PC-3 (cell line): ENCODE results near the gene ABL2. TPM values are rescaled to one million over a fixed set of nuclear protein-coding genes. Genes with fewer than 3 reads are reported as not detected.

Experiments
- ATAC-seq: fragments of 200-7000 bp; cut with Tn5 transposase; 2 replicates; pipeline ENCODE4 v1.9.1; 2020; ENCODE audit warnings: mild to moderate bottlenecking, moderate library complexity
- BruUV-seq: library from RNA; stranded (reverse); fragments of 400-500 nt; replicated peaks from 2 replicates; lab custom pipeline; 2021; lab: Mats Ljungman, UMichigan
- CTCF ChIA-PET: fragments of 300-600 bp; sonication (Branson Sonifier 250); formaldehyde crosslinking; loops from one replicate; lab custom pipeline; 2022; ENCODE audit warnings: antibody characterized with exemption; lab: Charles Lee
- POLR2A ChIA-PET: fragments of 300-600 bp; sonication (Branson Sonifier 250); formaldehyde crosslinking; loops from one replicate; lab custom pipeline; 2022; ENCODE audit warnings: antibody characterized with exemption; ENCODE audit not compliant: unreplicated experiment; lab: Charles Lee
- DNase-seq: peaks from one replicate; pipeline ENCODE4 v3.0.0-alpha.2; 2015
- H2AFZ ChIP-seq: fragments of 300-600 bp; sonication (generic); 2 replicates; pipeline ENCODE4 v1.6.0; 2016; ENCODE audit warnings: antibody characterized with exemption, low read length
- H3F3A ChIP-seq: fragments of 300-600 bp; sonication (generic); one replicate; pipeline ENCODE4 v1.6.0; 2017; ENCODE audit warnings: antibody characterized with exemption, low read length, control low read depth, mild to moderate bottlenecking; ENCODE audit not compliant: unreplicated experiment
- H3K27ac ChIP-seq: fragments of 300-600 bp; sonication (generic); 2 replicates; pipeline ENCODE4 v1.5.1; 2016; ENCODE audit warnings: mild to moderate bottlenecking, low read length
- H3K27me3 ChIP-seq: fragments of 300-600 bp; sonication (generic); 2 replicates; pipeline ENCODE4 v1.6.1; 2016; ENCODE audit warnings: low read length, mixed read lengths
- H3K36me3 ChIP-seq: fragments of 300-600 bp; sonication (generic); 2 replicates; pipeline ENCODE4 v1.6.1; 2016; ENCODE audit warnings: low read depth, mixed run types, low read length, mixed read lengths
- H3K4me1 ChIP-seq: fragments of 300-600 bp; sonication (generic); 2 replicates; pipeline ENCODE4 v1.5.1; 2016; ENCODE audit warnings: low read length; ENCODE audit not compliant: insufficient read depth
- H3K4me2 ChIP-seq: fragments of 300-600 bp; sonication (generic); 2 replicates; pipeline ENCODE4 v1.6.0; 2016; ENCODE audit warnings: low read length
- H3K4me3 ChIP-seq: fragments of 300-600 bp; sonication (generic); 2 replicates; pipeline ENCODE4 v1.5.1; 2016; ENCODE audit warnings: mild to moderate bottlenecking, low read length, mixed read lengths
- H3K79me2 ChIP-seq: fragments of 300-600 bp; sonication (generic); 2 replicates; pipeline ENCODE4 v1.6.1; 2017; ENCODE audit warnings: low read length, mixed read lengths
- H3K9ac ChIP-seq: fragments of 300-600 bp; sonication (generic); 2 replicates; pipeline ENCODE4 v1.6.0; 2016; ENCODE audit warnings: mild to moderate bottlenecking, low read length
- H3K9me2 ChIP-seq: fragments of 300-600 bp; sonication (generic); replicated peaks from 2 replicates; pipeline ENCODE4 v1.6.1; 2016; ENCODE audit warnings: mixed run types, low read length, mixed read lengths
- H3K9me3 ChIP-seq: fragments of 300-600 bp; sonication (generic); 2 replicates; pipeline ENCODE4 v1.6.1; 2016; ENCODE audit warnings: low read length, mixed read lengths
- H4K20me1 ChIP-seq: fragments of 300-600 bp; sonication (generic); 2 replicates; pipeline ENCODE4 v1.6.1; 2016; ENCODE audit warnings: low read length, mixed read lengths
- CTCF ChIP-seq: fragments of 300-600 bp; sonication (generic); conservative IDR thresholded peaks from 2 replicates; pipeline ENCODE4 v1.5.1; 2017; ENCODE audit warnings: antibody characterized with exemption, low read depth, mild to moderate bottlenecking, low read length
- EZH2 ChIP-seq: fragments of 300-600 bp; sonication (generic); IDR thresholded peaks from one replicate; pipeline ENCODE4 v1.6.1; 2017; ENCODE audit warnings: antibody characterized with exemption, mild to moderate bottlenecking, low read length; ENCODE audit not compliant: unreplicated experiment
- EZH2phosphoT487 ChIP-seq: fragments of 300-600 bp; sonication (generic); IDR thresholded peaks from 2 replicates; pipeline ENCODE4 v1.6.1; 2018; ENCODE audit warnings: mild to moderate bottlenecking, antibody characterized with exemption, low read length, borderline replicate concordance
- intact Hi-C: fragments of 100-400 bp; cut with micrococcal nuclease; formaldehyde crosslinking; loops from 2 replicates; pipeline ENCODE4 v1.9.0; 2023
- total RNA-seq: library from RNA; depleted of rRNA; stranded (reverse); fragments of >200 nt; gene quantifications from 2 replicates; pipeline ENCODE4 v1.2.3, GENCODE V29; 2014

ABL2 gene
- total RNA-seq, 1 experiment from 2014 or later, result 15.9 TPM

GRCh38 chr1:179208681-179209477 is 20.6 kb downstream of the ABL2 start:
- Histone ChIP-seq H3K9ac (no peak overlapping the region), H2AFZ (no peak overlapping the region), H3K27ac (no peak overlapping the region), H3K4me3 (no peak overlapping the region), H3K9me3 (no peaks in the 10 kb centered on the region), H3K27me3 (no peaks in the 10 kb centered on the region), H4K20me1 (no peaks in the 10 kb centered on the region), H3K79me2 (peaks cover 30% of the 10 kb centered on the region), H3K4me2 (no peak overlapping the region), H3K9me2 (no peaks in the 10 kb centered on the region), H3K36me3 (no peaks in the 10 kb centered on the region), H3F3A (no peaks in the 10 kb centered on the region), H3K4me1 (no peaks in the 10 kb centered on the region)
- ChIA-PET POLR2A (no interaction called here), CTCF (no interaction called here)
- BruUV-seq, result no TSS peak
- no peak for TF ChIP-seq EZH2
- no peak for TF ChIP-seq CTCF
- no peak for TF ChIP-seq EZH2phosphoT487
- intact Hi-C loops, result no loop called here
- DNase-seq, result no peak
- no peak for ATAC-seq

GRCh38 chr1:179206812-179207211 is 22.7 kb downstream of the ABL2 start:
- Histone ChIP-seq H3K27ac (no peak overlapping the region), H3K36me3 (no peaks in the 10 kb centered on the region), H3K9ac (no peak overlapping the region), H3K4me3 (no peak overlapping the region), H3K4me2 (no peak overlapping the region), H3K9me2 (no peaks in the 10 kb centered on the region), H3K9me3 (no peaks in the 10 kb centered on the region), H3K27me3 (no peaks in the 10 kb centered on the region), H3K79me2 (peaks cover 40% of the 10 kb centered on the region), H3K4me1 (no peaks in the 10 kb centered on the region), H3F3A (no peaks in the 10 kb centered on the region), H4K20me1 (no peaks in the 10 kb centered on the region; the same call in 1 of the 2 replicates), H2AFZ (no peak overlapping the region)
- DNase-seq (no peak), ATAC-seq (no peak)
- intact Hi-C loops, result no loop called here
- POLR2A ChIA-PET, result no interaction called here
- CTCF ChIA-PET, result interaction anchor here (0.6 kb wide), 1 partner anchor 150 kb away, joined by 5 read pairs; no protein-coding TSS in a partner anchor
- no TSS peak for BruUV-seq
- TF ChIP-seq EZH2phosphoT487 (no peak), EZH2 (no peak), CTCF (no peak)

- CTCF ChIA-PET, result no interaction called here
- H3K9me2 ChIP-seq, result no peaks in the 10 kb centered on the region
- no peak overlapping the region for H3K4me3 ChIP-seq
- BruUV-seq, result no TSS peak
- H3K27me3 ChIP-seq, result no peaks in the 10 kb centered on the region
- POLR2A ChIA-PET, result no interaction called here
- H3K27ac ChIP-seq, result no peak overlapping the region
- H3K4me2 ChIP-seq, result no peak overlapping the region
- ATAC-seq (no peak), DNase-seq (no peak)
- no peaks in the 10 kb centered on the region for H3K36me3 ChIP-seq
- TF ChIP-seq CTCF (no peak), EZH2phosphoT487 (no peak), EZH2 (no peak)
- no peaks in the 10 kb centered on the region for H3K4me1 ChIP-seq
- H3K9me3 ChIP-seq, result no peaks in the 10 kb centered on the region
- H2AFZ ChIP-seq, result no peak overlapping the region
- H3F3A ChIP-seq, result no peaks in the 10 kb centered on the region
- intact Hi-C loops, result no loop called here
- H4K20me1 ChIP-seq, result no peaks in the 10 kb centered on the region; the same call in 1 of the 2 replicates
- H3K9ac ChIP-seq, result no peak overlapping the region
- peaks cover 36% of the 10 kb centered on the region for H3K79me2 ChIP-seq
Measured at GRCh38 chr1:179205284-179205683, 24.2 kb downstream of the ABL2 start.
